HepG2 (cell line): ENCODE measurements around the gene TBC1D4. TPM values are rescaled to one million over a fixed set of nuclear protein-coding genes. Genes with fewer than 3 reads are reported as not detected.

Experiments
- ATAC-seq: fragments of 200-7000 bp; cut with Tn5 transposase; 3 replicates; pipeline ENCODE4 v1.9.1; 2020; ENCODE audit warnings: mild to moderate bottlenecking, moderate library complexity
- BruUV-seq: library from RNA; stranded (reverse); fragments of 400-500 nt; replicated peaks from 2 replicates; lab custom pipeline; 2021; lab: Mats Ljungman, UMichigan
- CTCF ChIA-PET: fragments of 300-600 bp; formaldehyde crosslinking; extraction: SDS; loops from one replicate; lab custom pipeline; 2021; ENCODE audit warnings: low total read pairs, inconsistent platforms, low intra/inter-chr PET ratio; lab: Yijun Ruan, JAX
- POLR2A ChIA-PET: fragments of 350-600 bp; sonication (Branson Sonifier 250); formaldehyde crosslinking; loops from one replicate; lab custom pipeline; 2020; ENCODE audit warnings: antibody characterized with exemption, inconsistent platforms; lab: Yijun Ruan, JAX
- DNase-seq: peaks from one replicate; pipeline ENCODE4 v3.0.0-alpha.2; 2015; ENCODE audit warnings: low spot score
- FAIRE-seq: peaks from 3 replicates; lab custom pipeline; 2011; peaks lifted over from hg19 to GRCh38; lab: Jason Lieb, UNC
- H2AFZ ChIP-seq: one replicate; pipeline ENCODE4 v1.6.1; 2011; ENCODE audit warnings: low read length, inconsistent platforms
- H3K27ac ChIP-seq: fragments of 300-600 bp; 3 replicates; pipeline ENCODE4 v1.8.0; 2011; ENCODE audit warnings: mixed run types, mild to moderate bottlenecking, mixed read lengths, low read length, inconsistent platforms; ENCODE audit not compliant: insufficient read depth; ENCODE audit errors: extremely low read length
- H3K27me3 ChIP-seq, 2 experiments: fragments of 200-600 bp in 1 of 2; 2 replicates in 1 of 2; 3 replicates in 1 of 2; pipeline versions ENCODE4 v1.6.0 to v1.8.0; 2011; ENCODE audit warnings: low read length in 2 of 2, mild to moderate bottlenecking in 2 of 2, moderate library complexity in 2 of 2, inconsistent platforms in 1 of 2; ENCODE audit not compliant: insufficient read depth in 2 of 2, control insufficient read depth in 1 of 2
- H3K36me3 ChIP-seq, 2 experiments: fragments of 200-600 bp in 1 of 2; replicated peaks in 1 of 2; 2 replicates in 1 of 2; 3 replicates in 1 of 2; pipeline versions ENCODE4 v1.5.1 to v1.8.0; 2011; ENCODE audit warnings: low read length in 2 of 2, inconsistent platforms in 1 of 2; ENCODE audit not compliant: insufficient read depth in 2 of 2, control insufficient read depth in 1 of 2
- H3K4me1 ChIP-seq: 2 replicates; pipeline ENCODE4 v1.5.1; 2012; ENCODE audit warnings: low read length, inconsistent platforms; ENCODE audit not compliant: insufficient read depth
- H3K4me2 ChIP-seq: 2 replicates; pipeline ENCODE4 v1.6.0; 2011; ENCODE audit warnings: low read depth, low read length, inconsistent platforms
- H3K4me3 ChIP-seq, 3 experiments: fragments of 200-600 bp in 1 of 3; sonication (generic), shearing (Covaris generic) in 1 of 3; replicated peaks in 1 of 3; 2 replicates each; pipeline ENCODE4 v1.5.1; 2011 to 2016; ENCODE audit warnings: low read length in 3 of 3, inconsistent platforms in 2 of 3, low read depth in 2 of 3, mild to moderate bottlenecking in 2 of 3, control low read depth in 1 of 3, mixed read lengths in 1 of 3; ENCODE audit not compliant: insufficient read depth in 1 of 3
- H3K79me2 ChIP-seq: one replicate; pipeline ENCODE4 v1.6.1; 2011; ENCODE audit warnings: low read length, inconsistent platforms; ENCODE audit not compliant: insufficient read depth
- H3K9ac ChIP-seq: 2 replicates; pipeline ENCODE4 v1.6.0; 2011; ENCODE audit warnings: mild to moderate bottlenecking, low read depth, low read length, inconsistent platforms; ENCODE audit not compliant: insufficient read depth
- H3K9me3 ChIP-seq: 2 replicates; pipeline ENCODE4 v1.5.1; 2012; ENCODE audit warnings: mild to moderate bottlenecking, low read length
- H4K20me1 ChIP-seq: 2 replicates; pipeline ENCODE4 v1.6.0; 2011; ENCODE audit warnings: inconsistent platforms, mild to moderate bottlenecking, low read length, moderate library complexity; ENCODE audit not compliant: insufficient read depth
- BCL6 ChIP-seq: IDR thresholded peaks from 2 replicates; pipeline ENCODE4 v1.6.1; 2016; ENCODE audit warnings: missing genetic modification reagents, missing compliant biosample characterization
- FIP1L1 ChIP-seq: fragments of 200-400 bp; formaldehyde crosslinking; IDR thresholded peaks from 2 replicates; pipeline ENCODE4 v1.6.1; 2018; ENCODE audit warnings: low read depth, mild to moderate bottlenecking, low read length, moderate library complexity, borderline replicate concordance; ENCODE audit not compliant: insufficient read depth
- KAT7 ChIP-seq: IDR thresholded peaks from 2 replicates; pipeline ENCODE4 v1.6.1; 2018; ENCODE audit warnings: borderline replicate concordance, missing compliant biosample characterization
- KDM1A ChIP-seq: IDR thresholded peaks from 2 replicates; pipeline ENCODE4 v1.6.1; 2016; ENCODE audit warnings: missing compliant biosample characterization
- TEAD3 ChIP-seq: optimal IDR thresholded peaks from 2 replicates; pipeline ENCODE3; 2016; ENCODE audit warnings: borderline replicate concordance
- ZNF3 ChIP-seq: IDR thresholded peaks from 2 replicates; pipeline ENCODE4 v1.7.0; 2017; ENCODE audit warnings: inconsistent platforms
- WGBS: methylation state at CpG from one replicate; pipeline ENCODE4 v1.1.6; 2017; ENCODE audit warnings: low lambda C conversion rate; 5-methylcytosine and 5-hydroxymethylcytosine counted together
- in situ Hi-C: cut with HindIII; loops from 2 replicates; pipeline ENCODE4 v1.10.0; 2017; ENCODE audit warnings: low pct_unique_long_range_greater_than_20kb; ENCODE audit not compliant: extremely low pct_ligation_motif_present
- intact Hi-C: fragments of 100-400 bp; cut with micrococcal nuclease; formaldehyde crosslinking; loops from one replicate; pipeline ENCODE4 v1.10.0; 2022; ENCODE audit not compliant: unreplicated experiment
- polyA plus RNA-seq, 8 experiments: library from polyadenylated mRNA; depleted of rRNA in 3 of 8; stranded (reverse) in 7 of 8; unstranded in 1 of 8; fragments of >200 nt; fragmentation: Illumina TruSeq in 4 of 8; extraction: Trizol in 4 of 8; gene quantifications; 2 replicates each; pipeline versions ENCODE4 v1.2.1 to v1.2.3, GENCODE V29; 2011 to 2016; ENCODE audit warnings: low read depth in 4 of 8, missing spikeins in 1 of 8, mixed read lengths in 1 of 8; ENCODE audit not compliant: insufficient read depth in 1 of 8
- total RNA-seq, 5 experiments: library from RNA; depleted of rRNA; stranded (reverse); fragments of >200 nt; fragmentation: Illumina TruSeq; extraction: Trizol; gene quantifications; 2 replicates each; pipeline ENCODE4 v1.2.3, GENCODE V29; 2016; ENCODE audit warnings: low read depth in 1 of 5
- TF ChIP-seq, protein P1 (sequence below): sonication (generic); formaldehyde crosslinking; IDR thresholded peaks from 2 replicates; pipeline ENCODE4 v1.5.1; 2020; ENCODE audit warnings: mild to moderate bottlenecking, moderate library complexity, missing genetic modification reagents
- TF ChIP-seq, protein P2 (sequence below): sonication (generic); formaldehyde crosslinking; IDR thresholded peaks from 2 replicates; pipeline ENCODE4 v1.5.0; 2020; ENCODE audit warnings: mild to moderate bottlenecking, low read depth, missing genetic modification reagents, borderline replicate concordance
- TF ChIP-seq, protein P3 (sequence below): sonication (generic); formaldehyde crosslinking; IDR thresholded peaks from 2 replicates; pipeline ENCODE4 v1.4.0; 2020; ENCODE audit warnings: low read depth, mild to moderate bottlenecking, missing genetic modification reagents
- TF ChIP-seq, protein P4 (sequence below), 2 experiments: fragments of 450-650 bp in 1 of 2; sonication (generic) in 1 of 2; formaldehyde crosslinking; IDR thresholded peaks; 2 replicates each; pipeline versions ENCODE4 v1.5.0 to v1.8.0; 2020 to 2022; ENCODE audit warnings: mild to moderate bottlenecking in 1 of 2, missing genetic modification reagents in 1 of 2
- TF ChIP-seq, protein P5 (sequence below): sonication (generic); formaldehyde crosslinking; IDR thresholded peaks from 2 replicates; pipeline ENCODE4 v1.4.0; 2020; ENCODE audit warnings: mild to moderate bottlenecking, missing genetic modification reagents
- TF ChIP-seq, protein P6 (sequence below): IDR thresholded peaks from 2 replicates; pipeline ENCODE4 v1.6.1; 2012; ENCODE audit warnings: low read depth, low read length, improper control_type of control experiment
- TF ChIP-seq, protein P7 (sequence below), 2 experiments: sonication (generic) in 1 of 2; formaldehyde crosslinking in 1 of 2; IDR thresholded peaks; 2 replicates each; pipeline versions ENCODE4 v1.4.0 to v1.6.1; 2018 to 2020; ENCODE audit warnings: missing genetic modification reagents in 2 of 2, borderline replicate concordance in 1 of 2, low read depth in 1 of 2, mild to moderate bottlenecking in 1 of 2, missing biosample characterization in 1 of 2

TBC1D4 gene
- total and polyA plus RNA-seq, 2 of the 13 experiments (the other 11 are each of a cell fraction or from before 2014, with no cell fraction given), result 35.9 to 64.4 TPM

DNA sequence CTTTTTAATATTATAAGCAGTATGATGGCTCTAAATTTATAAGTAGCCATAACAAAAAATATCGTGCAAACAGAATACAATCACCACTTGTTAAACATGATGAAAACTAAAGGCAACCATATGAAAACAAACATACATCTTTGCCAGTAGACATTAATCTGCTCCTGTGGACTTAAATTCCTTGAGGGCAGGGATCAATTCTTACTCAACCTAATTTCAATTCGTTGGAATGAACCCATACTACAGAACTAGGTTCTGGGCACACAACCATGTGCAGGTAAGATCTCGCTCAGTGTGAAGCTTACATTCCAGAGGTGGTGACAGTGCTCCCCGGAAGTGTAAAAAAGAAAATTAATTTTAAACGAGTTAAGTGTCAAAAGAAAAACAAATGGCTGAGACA lies 13.4 kb downstream of the TBC1D4 start:
- in situ Hi-C loops, result no loop called here
- H3K79me2 ChIP-seq, result peaks cover 100% of the 10 kb centered on the region
- H3K27ac ChIP-seq, result no peak overlapping the region
- peaks cover 71% of the 10 kb centered on the region for H3K4me1 ChIP-seq
- no peak overlapping the region for H2AFZ ChIP-seq
- H4K20me1 ChIP-seq, result peaks cover 21% of the 10 kb centered on the region
- H3K4me3 ChIP-seq, result no peak overlapping the region
- DNase-seq (no peak), FAIRE-seq (no peak), ATAC-seq (no peak)
- intact Hi-C loops, result loop anchor here (1.0 kb wide), 1 partner anchor 10 kb away; no protein-coding TSS in a partner anchor
- CTCF ChIA-PET, result no interaction called here
- 68% methylated on average over 5 of the region's 5 CpGs for WGBS
- H3K4me2 ChIP-seq, result no peak overlapping the region
- no peaks in the 10 kb centered on the region for H3K27me3 ChIP-seq
- POLR2A ChIA-PET, result interaction anchor here (1.0 to 1.7 kb wide), 2 partner anchors 10 to 14 kb away, joined by 3 to 5 read pairs; partner anchors contain the start of gene TBC1D4
- H3K9me3 ChIP-seq, result no peaks in the 10 kb centered on the region
- H3K36me3 ChIP-seq, result peaks cover 3 to 11% of the 10 kb centered on the region in 2 experiments
- H3K9ac ChIP-seq, result no peak overlapping the region
- no TSS peak for BruUV-seq
- TF ChIP-seq TEAD3 (peak; percentile 20), FIP1L1 (no peak), ZNF3 (CRISPR knock-in tag) (peak; percentile 61; the same call in 1 of the 2 replicates), KAT7 (CRISPR knock-in tag) (no peak), BCL6 (peak; percentile 66), KDM1A (CRISPR knock-in tag) (peak; percentile 39; the same call in 1 of the 2 replicates)
- TF ChIP-seq, protein P1, sequence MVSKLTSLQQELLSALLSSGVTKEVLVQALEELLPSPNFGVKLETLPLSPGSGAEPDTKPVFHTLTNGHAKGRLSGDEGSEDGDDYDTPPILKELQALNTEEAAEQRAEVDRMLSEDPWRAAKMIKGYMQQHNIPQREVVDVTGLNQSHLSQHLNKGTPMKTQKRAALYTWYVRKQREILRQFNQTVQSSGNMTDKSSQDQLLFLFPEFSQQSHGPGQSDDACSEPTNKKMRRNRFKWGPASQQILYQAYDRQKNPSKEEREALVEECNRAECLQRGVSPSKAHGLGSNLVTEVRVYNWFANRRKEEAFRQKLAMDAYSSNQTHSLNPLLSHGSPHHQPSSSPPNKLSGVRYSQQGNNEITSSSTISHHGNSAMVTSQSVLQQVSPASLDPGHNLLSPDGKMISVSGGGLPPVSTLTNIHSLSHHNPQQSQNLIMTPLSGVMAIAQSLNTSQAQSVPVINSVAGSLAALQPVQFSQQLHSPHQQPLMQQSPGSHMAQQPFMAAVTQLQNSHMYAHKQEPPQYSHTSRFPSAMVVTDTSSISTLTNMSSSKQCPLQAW, result no peak
- TF ChIP-seq, protein P2, sequence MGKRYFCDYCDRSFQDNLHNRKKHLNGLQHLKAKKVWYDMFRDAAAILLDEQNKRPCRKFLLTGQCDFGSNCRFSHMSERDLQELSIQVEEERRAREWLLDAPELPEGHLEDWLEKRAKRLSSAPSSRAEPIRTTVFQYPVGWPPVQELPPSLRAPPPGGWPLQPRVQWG (CRISPR knock-in tag), result no peak
- TF ChIP-seq, protein P3, sequence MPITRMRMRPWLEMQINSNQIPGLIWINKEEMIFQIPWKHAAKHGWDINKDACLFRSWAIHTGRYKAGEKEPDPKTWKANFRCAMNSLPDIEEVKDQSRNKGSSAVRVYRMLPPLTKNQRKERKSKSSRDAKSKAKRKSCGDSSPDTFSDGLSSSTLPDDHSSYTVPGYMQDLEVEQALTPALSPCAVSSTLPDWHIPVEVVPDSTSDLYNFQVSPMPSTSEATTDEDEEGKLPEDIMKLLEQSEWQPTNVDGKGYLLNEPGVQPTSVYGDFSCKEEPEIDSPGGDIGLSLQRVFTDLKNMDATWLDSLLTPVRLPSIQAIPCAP (CRISPR knock-in tag), result no peak
- TF ChIP-seq, protein P4, sequence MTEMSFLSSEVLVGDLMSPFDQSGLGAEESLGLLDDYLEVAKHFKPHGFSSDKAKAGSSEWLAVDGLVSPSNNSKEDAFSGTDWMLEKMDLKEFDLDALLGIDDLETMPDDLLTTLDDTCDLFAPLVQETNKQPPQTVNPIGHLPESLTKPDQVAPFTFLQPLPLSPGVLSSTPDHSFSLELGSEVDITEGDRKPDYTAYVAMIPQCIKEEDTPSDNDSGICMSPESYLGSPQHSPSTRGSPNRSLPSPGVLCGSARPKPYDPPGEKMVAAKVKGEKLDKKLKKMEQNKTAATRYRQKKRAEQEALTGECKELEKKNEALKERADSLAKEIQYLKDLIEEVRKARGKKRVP (CRISPR knock-in tag; IDR thresholded peaks at IDR 0.05), result peak in 1 of 2 experiments; percentile 67; a peak in 1 of 4 replicates
- TF ChIP-seq, protein P5, sequence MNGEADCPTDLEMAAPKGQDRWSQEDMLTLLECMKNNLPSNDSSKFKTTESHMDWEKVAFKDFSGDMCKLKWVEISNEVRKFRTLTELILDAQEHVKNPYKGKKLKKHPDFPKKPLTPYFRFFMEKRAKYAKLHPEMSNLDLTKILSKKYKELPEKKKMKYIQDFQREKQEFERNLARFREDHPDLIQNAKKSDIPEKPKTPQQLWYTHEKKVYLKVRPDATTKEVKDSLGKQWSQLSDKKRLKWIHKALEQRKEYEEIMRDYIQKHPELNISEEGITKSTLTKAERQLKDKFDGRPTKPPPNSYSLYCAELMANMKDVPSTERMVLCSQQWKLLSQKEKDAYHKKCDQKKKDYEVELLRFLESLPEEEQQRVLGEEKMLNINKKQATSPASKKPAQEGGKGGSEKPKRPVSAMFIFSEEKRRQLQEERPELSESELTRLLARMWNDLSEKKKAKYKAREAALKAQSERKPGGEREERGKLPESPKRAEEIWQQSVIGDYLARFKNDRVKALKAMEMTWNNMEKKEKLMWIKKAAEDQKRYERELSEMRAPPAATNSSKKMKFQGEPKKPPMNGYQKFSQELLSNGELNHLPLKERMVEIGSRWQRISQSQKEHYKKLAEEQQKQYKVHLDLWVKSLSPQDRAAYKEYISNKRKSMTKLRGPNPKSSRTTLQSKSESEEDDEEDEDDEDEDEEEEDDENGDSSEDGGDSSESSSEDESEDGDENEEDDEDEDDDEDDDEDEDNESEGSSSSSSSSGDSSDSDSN (CRISPR knock-in tag), result no peak
- TF ChIP-seq, protein P6, sequence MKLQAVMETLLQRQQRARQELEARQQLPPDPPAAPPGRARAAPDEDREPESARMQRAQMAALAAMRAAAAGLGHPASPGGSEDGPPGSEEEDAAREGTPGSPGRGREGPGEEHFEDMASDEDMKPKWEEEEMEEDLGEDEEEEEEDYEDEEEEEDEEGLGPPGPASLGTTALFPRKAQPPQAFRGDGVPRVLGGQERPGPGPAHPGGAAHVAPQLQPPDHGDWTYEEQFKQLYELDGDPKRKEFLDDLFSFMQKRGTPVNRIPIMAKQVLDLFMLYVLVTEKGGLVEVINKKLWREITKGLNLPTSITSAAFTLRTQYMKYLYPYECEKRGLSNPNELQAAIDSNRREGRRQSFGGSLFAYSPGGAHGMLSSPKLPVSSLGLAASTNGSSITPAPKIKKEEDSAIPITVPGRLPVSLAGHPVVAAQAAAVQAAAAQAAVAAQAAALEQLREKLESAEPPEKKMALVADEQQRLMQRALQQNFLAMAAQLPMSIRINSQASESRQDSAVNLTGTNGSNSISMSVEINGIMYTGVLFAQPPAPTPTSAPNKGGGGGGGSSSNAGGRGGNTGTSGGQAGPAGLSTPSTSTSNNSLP, result 0 out of 2 replicates have a peak, but pooled peaks have one; percentile 23
- TF ChIP-seq, protein P7, sequence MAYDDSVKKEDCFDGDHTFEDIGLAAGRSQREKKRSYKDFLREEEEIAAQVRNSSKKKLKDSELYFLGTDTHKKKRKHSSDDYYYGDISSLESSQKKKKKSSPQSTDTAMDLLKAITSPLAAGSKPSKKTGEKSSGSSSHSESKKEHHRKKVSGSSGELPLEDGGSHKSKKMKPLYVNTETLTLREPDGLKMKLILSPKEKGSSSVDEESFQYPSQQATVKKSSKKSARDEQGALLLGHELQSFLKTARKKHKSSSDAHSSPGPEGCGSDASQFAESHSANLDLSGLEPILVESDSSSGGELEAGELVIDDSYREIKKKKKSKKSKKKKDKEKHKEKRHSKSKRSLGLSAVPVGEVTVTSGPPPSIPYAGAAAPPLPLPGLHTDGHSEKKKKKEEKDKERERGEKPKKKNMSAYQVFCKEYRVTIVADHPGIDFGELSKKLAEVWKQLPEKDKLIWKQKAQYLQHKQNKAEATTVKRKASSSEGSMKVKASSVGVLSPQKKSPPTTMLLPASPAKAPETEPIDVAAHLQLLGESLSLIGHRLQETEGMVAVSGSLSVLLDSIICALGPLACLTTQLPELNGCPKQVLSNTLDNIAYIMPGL (CRISPR knock-in tag; IDR thresholded peaks at IDR 0.05; ENCODE audit: borderline replicate concordance in 1 of 2, low read depth in 1 of 2), result no peak
